ENCODE results near the gene DOCK10.

- TF ChIP-seq CTCF (IDR thresholded peaks at IDR 0.05) (no peak), POLR2A (IDR thresholded peaks at IDR 0.05) (no peak)
Observed at GRCh38 chr2:224910574-224910925, 131.7 kb downstream of the DOCK10 start.

Measured in testis (tissue), 2 donors.